ENCODE measurements around the gene PPP1R3E. TPM values are rescaled to one million over a fixed set of nuclear protein-coding genes. Genes with fewer than 3 reads are reported as not detected.
"Not testable (repeated sequence)": the region's sequence is repeated elsewhere in the genome, so short reads cannot be mapped to it uniquely, and the experiment has no call there.

PPP1R3E gene
- total and polyA plus RNA-seq, 5 experiments from 2014 or later, result 2.6 to 119 (median 3.1) TPM

DNA sequence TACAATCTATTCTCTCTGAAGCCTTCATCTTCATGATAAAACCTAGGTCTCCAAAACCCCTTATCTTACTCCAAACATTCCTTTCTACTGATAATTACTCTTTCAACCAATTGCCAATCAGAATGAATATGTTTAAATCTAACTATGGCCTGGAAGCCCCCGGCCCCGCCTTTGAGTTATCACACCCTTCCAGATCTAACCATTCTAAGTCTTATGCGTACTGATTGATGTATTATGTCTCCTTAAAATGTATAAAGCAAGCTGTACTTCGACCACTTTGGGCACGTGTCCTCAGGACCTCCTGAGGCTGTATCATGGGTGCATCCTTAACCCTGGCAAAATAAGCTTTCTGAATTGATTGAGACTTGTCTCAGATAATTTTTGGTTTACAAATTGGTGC, 33.0 kb upstream of the PPP1R3E start:
- POLR2A ChIA-PET, result no interaction called here
- H3K27me3 Mint-ChIP-seq, result peaks cover 2 to 32% (median 13%) of the 10 kb centered on the region in 5 donors
- H3K36me3 Mint-ChIP-seq, result no peaks in the 10 kb centered on the region
- H3K4me1 Mint-ChIP-seq, result no peaks in the 10 kb centered on the region
- ATAC-seq (no peak), DNase-seq (no peak)
- no peak overlapping the region for H3K27ac Mint-ChIP-seq
- H3K4me3 Mint-ChIP-seq, result no peak overlapping the region
- H3K9me3 Mint-ChIP-seq, result peaks cover 0 to 3% (median 0%) of the 10 kb centered on the region in 9 donors

DNA sequence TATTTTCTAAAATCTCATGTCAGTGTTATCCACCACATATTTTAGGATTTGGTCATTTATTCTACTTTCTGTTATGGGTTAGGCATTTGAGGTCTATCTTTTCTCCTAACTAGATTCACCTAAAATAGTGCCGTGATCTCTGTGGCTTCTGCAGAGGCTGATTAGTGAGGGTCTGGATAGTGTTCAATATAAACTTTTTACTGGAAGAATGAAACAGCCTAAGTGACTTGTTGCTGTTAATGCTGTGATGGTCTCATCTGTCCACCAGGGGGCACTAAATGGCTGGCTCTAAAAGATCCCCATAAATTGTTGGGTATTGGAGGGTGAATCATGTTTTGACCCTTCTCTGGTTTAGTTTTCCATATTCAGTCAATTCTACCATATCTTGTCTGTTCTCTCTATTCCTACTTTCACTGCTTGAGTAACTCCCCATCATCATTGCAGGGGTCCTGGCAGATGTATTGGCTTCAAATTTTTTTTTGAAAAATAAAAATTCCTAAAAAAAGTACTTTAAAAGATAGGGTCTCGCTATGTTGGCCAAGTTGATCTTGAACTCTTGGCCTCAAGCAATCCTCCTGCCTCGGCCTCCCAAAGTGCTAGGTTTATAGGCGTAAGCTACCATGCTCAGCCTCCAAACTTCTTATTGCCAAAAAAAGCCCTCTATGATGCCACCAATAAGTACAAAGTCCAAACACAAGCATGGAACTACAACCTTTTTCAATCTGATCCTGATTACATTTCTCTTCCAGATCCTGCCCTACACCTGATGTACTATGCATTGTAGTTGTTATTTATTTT, 25.5 kb upstream of the PPP1R3E start:
- H3K36me3 Mint-ChIP-seq, result peaks cover 0 to 31% (median 4%) of the 10 kb centered on the region in 3 donors
- peaks cover 2 to 9% (median 5%) of the 10 kb centered on the region in 4 donors for H3K4me1 Mint-ChIP-seq
- DNase-seq (peak in 9 of 10 donors; percentile 34 to 81 (median 59)), ATAC-seq (peak; percentile 73 to 81)
- no peaks in the 10 kb centered on the region for H3K27me3 Mint-ChIP-seq
- H3K27ac Mint-ChIP-seq, result peak overlapping the region in 1 of 10 donors; percentile 63
- POLR2A ChIA-PET, result interaction anchor here (1.2 kb wide), 2 partner anchors 8 to 239 kb away, joined by 6 to 9 read pairs; partner anchors contain the start of gene AP1G2
- no peaks in the 10 kb centered on the region for H3K9me3 Mint-ChIP-seq
- H3K4me3 Mint-ChIP-seq, result no peak overlapping the region

DNA sequence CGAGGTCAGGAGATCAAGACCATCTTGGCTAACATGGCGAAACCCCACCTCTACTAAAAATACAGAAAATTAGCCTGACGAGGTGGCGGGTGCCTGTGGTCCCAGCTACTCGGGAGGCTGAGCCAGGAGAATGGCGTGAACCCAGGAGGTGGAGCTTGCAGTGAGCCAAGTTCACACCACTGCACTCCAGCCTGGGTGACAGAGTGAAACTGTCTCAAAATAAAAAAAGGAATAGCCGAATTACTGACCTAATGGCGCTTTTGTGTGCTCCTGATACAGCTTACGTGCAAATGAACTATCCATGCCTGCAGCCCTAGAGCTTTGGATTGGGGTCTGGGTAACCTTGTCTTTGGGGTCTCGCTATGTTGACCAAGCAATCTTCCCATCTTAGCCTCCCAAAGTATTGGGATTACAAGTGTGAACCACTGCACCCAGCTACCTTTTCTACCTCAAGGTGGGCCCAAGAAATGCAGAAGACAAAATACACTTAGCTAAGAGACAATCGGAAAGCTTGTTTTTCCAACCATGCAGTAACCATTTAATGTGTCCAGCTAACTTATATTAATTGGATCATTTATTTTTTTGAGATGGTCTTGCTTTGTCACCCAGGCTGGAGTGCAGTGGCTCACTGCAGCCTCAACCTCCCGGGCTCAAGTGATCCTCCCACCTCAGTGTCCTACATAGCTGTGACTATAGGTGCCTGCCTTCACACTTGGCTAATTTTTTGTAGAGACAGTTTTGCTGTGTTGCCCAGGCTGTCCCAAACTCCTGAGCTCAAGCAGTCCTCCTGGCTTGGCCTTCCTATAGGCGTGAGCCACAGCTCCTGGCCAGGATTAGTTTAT, 24.1 kb upstream of the PPP1R3E start:
- no peaks in the 10 kb centered on the region for H3K27me3 Mint-ChIP-seq
- H3K27ac Mint-ChIP-seq, result peak overlapping the region in 6 of 10 donors; percentile 19 to 69 (median 54)
- H3K9me3 Mint-ChIP-seq, result no peaks in the 10 kb centered on the region
- H3K36me3 Mint-ChIP-seq, result peaks cover 0 to 42% (median 4%) of the 10 kb centered on the region in 3 donors
- no peak overlapping the region for H3K4me3 Mint-ChIP-seq
- DNase-seq (no peak), ATAC-seq (no peak)
- POLR2A ChIA-PET, result interaction anchor here (1.3 to 2.2 kb wide), 2 partner anchors 25 to 53 kb away, joined by 4 to 14 read pairs; partner anchors contain the start of gene PPP1R3E
- H3K4me1 Mint-ChIP-seq, result peaks cover 16 to 22% (median 18%) of the 10 kb centered on the region in 4 donors

DNA sequence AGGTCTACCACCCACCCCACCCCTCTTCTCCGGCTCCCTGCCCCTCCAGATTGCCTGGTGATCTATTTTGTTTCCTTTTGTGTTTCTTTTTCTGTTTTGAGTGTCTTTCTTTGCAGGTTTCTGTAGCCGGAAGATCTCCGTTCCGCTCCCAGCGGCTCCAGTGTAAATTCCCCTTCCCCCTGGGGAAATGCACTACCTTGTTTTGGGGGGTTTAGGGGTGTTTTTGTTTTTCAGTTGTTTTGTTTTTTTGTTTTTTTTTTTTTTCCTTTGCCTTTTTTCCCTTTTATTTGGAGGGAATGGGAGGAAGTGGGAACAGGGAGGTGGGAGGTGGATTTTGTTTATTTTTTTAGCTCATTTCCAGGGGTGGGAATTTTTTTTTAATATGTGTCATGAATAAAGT, 23.1 kb upstream of the PPP1R3E start:
- Mint-ChIP-seq H3K36me3 (peaks cover 0 to 42% (median 4%) of the 10 kb centered on the region in 3 donors), H3K27ac (peak overlapping the region in 5 of 10 donors; percentile 15 to 80 (median 51)), H3K4me1 (peaks cover 16 to 24% (median 20%) of the 10 kb centered on the region in 4 donors)
- ATAC-seq, DNase-seq, H3K27me3 Mint-ChIP-seq, H3K4me3 Mint-ChIP-seq, H3K9me3 Mint-ChIP-seq: not testable (repeated sequence)
- POLR2A ChIA-PET, result interaction anchor here (2.2 kb wide), 1 partner anchor 24 kb away, joined by 14 read pairs; the partner anchor contains the start of gene PPP1R3E

DNA sequence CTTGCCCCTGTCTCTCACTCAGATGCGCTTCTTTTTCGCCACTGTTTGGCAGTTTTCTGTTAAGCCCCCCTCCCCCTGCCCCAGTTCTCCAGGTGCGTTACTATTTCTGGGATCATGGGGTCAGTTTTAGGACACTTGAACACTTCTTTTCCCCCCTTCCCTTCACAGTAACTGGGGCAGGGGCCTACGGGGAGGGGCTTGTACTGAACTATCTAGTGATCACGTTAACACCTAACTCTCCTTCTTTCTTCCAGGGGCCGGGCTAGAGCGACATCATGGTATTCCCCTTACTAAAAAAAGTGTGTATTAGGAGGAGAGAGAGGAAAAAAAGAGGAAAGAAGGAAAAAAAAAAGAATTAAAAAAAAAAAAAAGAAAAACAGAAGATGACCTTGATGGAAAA, 22.3 kb upstream of the PPP1R3E start:
- Mint-ChIP-seq H3K27me3 (no peaks in the 10 kb centered on the region), H3K4me3 (peak overlapping the region in 1 of 10 donors; percentile 41), H3K4me1 (peaks cover 22 to 32% (median 25%) of the 10 kb centered on the region in 4 donors), H3K9me3 (peaks cover 0 to 2% (median 0%) of the 10 kb centered on the region in 9 donors), H3K27ac (peak overlapping the region in 1 of 10 donors; percentile 25), H3K36me3 (peaks cover 0 to 42% (median 4%) of the 10 kb centered on the region in 3 donors)
- POLR2A ChIA-PET, result interaction anchor here (9.7 kb wide), 1 partner anchor 20 kb away, joined by 376 read pairs; the partner anchor contains the start of genes BCL2L2 and PPP1R3E
- ATAC-seq (no peak), DNase-seq (no peak)

DNA sequence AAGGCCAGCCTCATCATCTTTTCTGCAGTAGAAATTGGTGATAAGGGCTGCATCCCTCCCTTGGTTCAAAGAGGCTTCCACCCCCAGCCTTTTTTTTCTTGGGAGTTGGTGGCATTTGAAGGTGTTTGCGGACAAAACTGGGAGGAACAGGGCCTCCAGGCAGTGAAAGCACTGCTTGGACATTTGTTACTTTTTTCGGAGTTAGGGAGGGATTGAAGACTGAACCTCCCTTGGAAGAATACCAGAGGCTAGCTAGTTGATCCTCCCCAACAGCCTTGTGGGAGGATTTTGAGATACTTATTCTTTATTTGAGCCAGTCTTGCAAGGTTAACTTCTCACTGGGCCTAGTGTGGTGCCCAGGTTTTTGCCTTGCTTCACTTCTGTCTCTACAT, 21.8 kb upstream of the PPP1R3E start:
- peak overlapping the region in 3 of 10 donors; percentile 27 to 47 (median 40) for H3K27ac Mint-ChIP-seq
- H3K36me3 Mint-ChIP-seq, result peaks cover 0 to 42% (median 4%) of the 10 kb centered on the region in 3 donors
- no peak overlapping the region for H3K4me3 Mint-ChIP-seq
- peaks cover 0 to 5% (median 0%) of the 10 kb centered on the region in 9 donors for H3K9me3 Mint-ChIP-seq
- ATAC-seq (no peak), DNase-seq (no peak)
- POLR2A ChIA-PET, result interaction anchor here (9.7 kb wide), 1 partner anchor 19 kb away, joined by 376 read pairs; the partner anchor contains the start of genes BCL2L2 and PPP1R3E
- H3K27me3 Mint-ChIP-seq, result no peaks in the 10 kb centered on the region
- peaks cover 22 to 34% (median 30%) of the 10 kb centered on the region in 4 donors for H3K4me1 Mint-ChIP-seq

DNA sequence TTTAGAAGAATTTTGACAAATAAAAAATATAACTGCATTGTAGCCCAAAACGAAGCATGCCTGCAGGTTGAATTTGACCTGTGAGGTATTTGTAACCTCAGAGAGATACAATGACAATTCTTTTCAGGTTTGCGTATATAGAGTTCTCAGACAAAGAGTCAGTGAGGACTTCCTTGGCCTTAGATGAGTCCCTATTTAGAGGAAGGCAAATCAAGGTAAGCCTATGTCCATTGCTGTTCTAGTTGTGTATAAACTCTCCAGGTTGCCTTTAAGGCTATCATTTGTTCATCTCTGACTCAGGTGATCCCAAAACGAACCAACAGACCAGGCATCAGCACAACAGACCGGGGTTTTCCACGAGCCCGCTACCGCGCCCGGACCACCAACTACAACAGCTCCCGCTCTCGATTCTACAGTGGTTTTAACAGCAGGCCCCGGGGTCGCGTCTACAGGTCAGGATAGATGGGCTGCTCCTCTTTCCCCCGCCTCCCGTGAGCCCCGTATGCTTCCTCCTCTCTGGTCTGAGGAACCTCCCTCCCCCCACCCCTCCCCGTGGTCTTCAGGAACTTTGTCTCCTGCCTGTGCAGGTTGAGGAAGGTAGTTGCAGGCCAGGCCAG, 21.3 kb upstream of the PPP1R3E start:
- peaks cover 0 to 42% (median 4%) of the 10 kb centered on the region in 3 donors for H3K36me3 Mint-ChIP-seq
- peaks cover 0 to 5% (median 0%) of the 10 kb centered on the region in 9 donors for H3K9me3 Mint-ChIP-seq
- ATAC-seq (no peak), DNase-seq (no peak)
- peak overlapping the region in 1 of 10 donors; percentile 11 for H3K4me3 Mint-ChIP-seq
- POLR2A ChIA-PET, result interaction anchor here (0.6 to 9.7 kb wide), 2 partner anchors 19 to 207 kb away, joined by 4 to 376 read pairs; partner anchors contain the start of genes BCL2L2 and PPP1R3E
- H3K27me3 Mint-ChIP-seq, result no peaks in the 10 kb centered on the region
- peaks cover 22 to 34% (median 31%) of the 10 kb centered on the region in 4 donors for H3K4me1 Mint-ChIP-seq
- H3K27ac Mint-ChIP-seq, result peak overlapping the region in 3 of 10 donors; percentile 24 to 47 (median 35)

DNA sequence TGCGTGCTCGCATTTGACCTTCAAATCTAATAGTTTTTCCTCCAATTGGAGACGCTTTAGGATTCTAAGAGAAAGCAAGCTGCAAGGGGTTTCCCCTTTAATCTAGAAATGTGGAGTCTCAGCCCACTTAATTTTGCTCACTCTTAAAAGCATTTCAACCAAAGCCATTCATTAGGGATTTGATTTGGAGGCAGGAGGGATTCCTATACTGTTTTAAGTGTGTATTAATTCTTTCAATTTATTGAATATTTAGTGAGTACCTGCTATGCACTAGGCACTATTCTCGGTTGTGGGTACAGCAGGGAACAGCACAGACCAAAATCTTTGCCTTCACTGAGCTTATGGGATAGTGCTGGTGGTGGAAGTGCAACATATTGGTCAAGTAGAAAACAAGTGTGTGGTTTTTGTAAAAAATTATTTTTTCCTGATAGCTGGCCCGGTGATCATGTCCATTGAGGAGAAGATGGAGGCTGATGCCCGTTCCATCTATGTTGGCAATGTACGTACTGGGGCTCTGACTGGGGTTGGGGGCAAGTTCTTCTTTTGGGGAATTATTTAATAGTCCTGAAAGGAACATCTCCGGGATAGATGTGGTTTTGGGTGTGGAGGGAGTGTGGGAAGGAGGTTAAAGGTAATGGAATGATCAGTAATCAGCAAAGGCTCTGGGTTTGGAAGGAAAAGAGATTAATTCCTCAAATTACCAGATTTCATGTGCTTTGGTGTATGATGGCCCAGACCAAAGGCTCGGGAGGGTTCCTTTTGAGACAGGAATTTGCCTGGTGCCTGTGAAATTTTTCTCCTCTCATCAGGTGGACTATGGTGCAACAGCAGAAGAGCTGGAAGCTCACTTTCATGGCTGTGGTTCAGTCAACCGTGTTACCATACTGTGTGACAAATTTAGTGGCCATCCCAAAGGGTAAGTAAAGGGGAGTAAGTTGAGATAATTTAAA, 20.2 kb upstream of the PPP1R3E start:
- peak overlapping the region; percentile 87 to 95 (median 92) for H3K4me3 Mint-ChIP-seq
- peaks cover 0 to 5% (median 0%) of the 10 kb centered on the region in 9 donors for H3K9me3 Mint-ChIP-seq
- ATAC-seq (no peak), DNase-seq (no peak)
- peaks cover 20 to 33% (median 30%) of the 10 kb centered on the region in 4 donors for H3K4me1 Mint-ChIP-seq
- peak overlapping the region; percentile 68 to 97 (median 94) for H3K27ac Mint-ChIP-seq
- H3K27me3 Mint-ChIP-seq, result no peaks in the 10 kb centered on the region
- POLR2A ChIA-PET, result interaction anchor here (0.6 to 9.7 kb wide), 9 partner anchors 18 to 1886 kb away, joined by 4 to 376 read pairs (median 8); partner anchors contain the start of genes BCL2L2, HOMEZ, NGDN and PPP1R3E
- peaks cover 0 to 42% (median 4%) of the 10 kb centered on the region in 3 donors for H3K36me3 Mint-ChIP-seq

DNA sequence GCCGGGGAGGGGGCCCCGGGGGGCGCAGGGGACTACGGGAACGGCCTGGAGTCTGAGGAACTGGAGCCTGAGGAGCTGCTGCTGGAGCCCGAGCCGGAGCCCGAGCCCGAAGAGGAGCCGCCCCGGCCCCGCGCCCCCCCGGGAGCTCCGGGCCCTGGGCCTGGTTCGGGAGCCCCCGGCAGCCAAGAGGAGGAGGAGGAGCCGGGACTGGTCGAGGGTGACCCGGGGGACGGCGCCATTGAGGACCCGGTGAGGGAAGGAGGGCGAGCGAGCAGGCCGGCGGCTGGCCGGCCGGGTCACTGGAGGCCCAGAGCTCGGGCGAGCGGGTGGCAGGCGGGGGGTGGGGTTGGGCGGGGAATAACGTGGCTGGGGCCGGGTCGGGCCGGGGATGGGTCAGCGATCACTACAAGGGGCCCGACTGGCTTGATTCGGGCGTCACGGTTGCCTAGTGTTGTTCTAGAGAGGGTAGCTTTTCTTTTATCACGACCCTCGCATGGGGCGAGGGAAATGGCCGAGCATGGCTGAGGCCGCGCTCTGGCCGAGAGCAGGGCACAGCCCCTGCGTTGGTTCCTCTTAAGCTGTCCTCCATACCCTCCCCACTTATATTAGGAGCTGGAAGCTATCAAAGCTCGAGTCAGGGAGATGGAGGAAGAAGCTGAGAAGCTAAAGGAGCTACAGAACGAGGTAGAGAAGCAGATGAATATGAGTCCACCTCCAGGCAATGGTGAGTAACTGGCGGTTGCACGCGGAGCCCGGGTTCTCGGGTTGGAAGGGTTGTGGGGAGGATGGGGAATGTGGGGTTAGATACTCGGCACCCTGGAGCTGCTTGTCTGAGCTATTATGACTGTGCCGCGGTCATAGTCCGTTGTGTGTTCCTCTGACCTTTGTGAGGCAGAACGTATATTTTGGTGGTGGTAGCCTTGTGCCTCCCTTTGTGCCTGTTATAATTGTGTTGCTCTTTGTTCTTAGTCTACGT, 19.2 kb upstream of the PPP1R3E start:
- Mint-ChIP-seq H3K4me3 (peak overlapping the region; percentile 87 to 95 (median 92)), H3K4me1 (peaks cover 20 to 32% (median 30%) of the 10 kb centered on the region in 4 donors), H3K27me3 (no peaks in the 10 kb centered on the region), H3K9me3 (peaks cover 0 to 5% (median 0%) of the 10 kb centered on the region in 9 donors), H3K27ac (peak overlapping the region; percentile 90 to 98 (median 96)), H3K36me3 (peaks cover 0 to 42% (median 4%) of the 10 kb centered on the region in 3 donors)
- DNase-seq (peak in 8 of 10 donors; percentile 16 to 76 (median 38)), ATAC-seq (no peak)
- POLR2A ChIA-PET, result interaction anchor here (0.6 to 9.7 kb wide), 33 partner anchors 17 to 1885 kb away, joined by 3 to 376 read pairs (median 5); partner anchors contain the start of genes ACIN1, BCL2L2, C14orf119 and DCAF11

Measured in naive thymus-derived CD8-positive, alpha-beta T cell (primary cell).